HuH-7.5 (cell line): ENCODE data around the gene CROCC.
A peak's percentile ranks its signal among the peaks of the same experiment; 100 is the strongest.
"Not testable (repeated sequence)": the region's sequence is repeated elsewhere in the genome, so short reads cannot be mapped to it uniquely, and the experiment has no call there.

Experiments
- DNase-seq: peaks from one replicate; pipeline ENCODE4 v3.0.0; 2011; ENCODE audit warnings: low spot score

The CROCC gene

DNA sequence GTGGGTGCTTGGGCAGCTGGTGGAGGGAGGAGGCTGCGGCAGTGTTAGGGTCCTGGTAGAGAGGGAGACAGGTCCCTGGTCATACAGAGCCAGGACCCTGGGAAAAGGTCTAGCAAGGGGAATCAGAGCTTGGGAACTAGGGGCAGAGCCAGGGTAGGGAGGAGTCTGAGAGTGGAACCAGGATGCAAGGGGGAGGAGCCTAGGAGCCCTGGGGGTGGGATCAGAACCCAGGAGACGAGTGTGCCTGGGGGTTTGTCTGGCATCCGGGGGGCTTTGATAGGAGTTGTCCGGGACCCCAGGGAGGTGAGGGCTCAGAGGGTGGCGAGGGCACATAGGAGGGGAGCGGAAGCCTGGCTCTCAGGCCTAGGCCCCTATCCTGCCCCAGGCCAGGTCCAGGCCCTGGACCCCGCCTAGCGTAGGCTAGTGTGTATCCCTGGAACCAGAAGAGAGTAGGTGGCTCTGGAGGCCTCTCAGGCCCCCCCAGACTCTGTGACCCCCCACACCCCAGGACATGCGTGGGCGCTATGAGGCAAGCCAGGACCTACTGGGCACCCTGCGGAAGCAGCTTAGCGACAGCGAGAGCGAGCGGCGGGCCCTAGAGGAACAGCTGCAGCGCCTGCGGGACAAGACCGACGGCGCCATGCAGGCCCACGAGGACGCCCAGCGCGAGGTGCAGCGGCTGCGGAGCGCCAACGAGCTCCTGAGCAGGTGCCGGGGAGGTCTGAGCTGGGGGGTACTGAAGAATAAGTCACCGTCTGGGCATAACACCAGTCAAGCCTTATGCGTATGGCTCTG lies 17.9 kb downstream of the CROCC start:
- not testable (repeated sequence) for DNase-seq

DNA sequence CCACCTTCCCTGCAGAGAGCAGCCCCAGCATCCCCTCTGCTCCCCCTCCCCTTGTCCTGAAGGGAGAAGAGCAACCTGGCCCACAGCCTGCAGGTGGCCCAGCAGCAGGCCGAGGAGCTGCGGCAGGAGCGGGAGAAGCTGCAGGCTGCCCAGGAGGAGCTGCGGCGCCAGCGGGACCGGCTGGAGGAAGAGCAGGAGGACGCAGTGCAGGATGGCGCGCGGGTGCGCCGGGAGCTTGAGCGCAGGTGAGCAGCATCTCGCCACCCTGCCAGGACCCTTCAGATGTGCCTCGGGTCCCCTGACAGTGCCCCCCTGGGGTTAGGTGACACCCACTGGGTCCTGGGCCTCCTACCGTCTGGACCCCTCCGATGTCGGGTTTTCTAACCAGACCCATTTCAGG lies 22.3 kb downstream of the CROCC start:
- no peak for DNase-seq

DNA sequence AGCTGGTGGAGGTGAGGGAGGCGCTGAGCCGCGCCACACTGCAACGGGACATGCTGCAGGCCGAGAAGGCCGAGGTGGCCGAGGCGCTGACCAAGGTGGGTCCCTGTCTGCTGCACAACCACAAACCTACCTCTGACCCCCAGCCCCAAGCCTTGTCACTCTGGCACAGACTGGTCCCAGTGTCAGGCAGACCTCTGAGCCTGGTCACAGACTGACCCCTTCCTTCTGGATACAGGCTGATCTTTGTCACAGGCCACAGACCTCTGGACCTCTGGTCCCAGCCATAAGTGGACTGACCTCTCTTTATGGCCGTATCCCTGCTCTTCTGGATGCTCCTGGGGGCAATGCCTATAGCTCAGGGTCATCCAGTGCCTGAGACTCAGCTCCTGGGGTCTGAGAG lies 23.8 kb downstream of the CROCC start:
- not testable (repeated sequence) for DNase-seq

DNA sequence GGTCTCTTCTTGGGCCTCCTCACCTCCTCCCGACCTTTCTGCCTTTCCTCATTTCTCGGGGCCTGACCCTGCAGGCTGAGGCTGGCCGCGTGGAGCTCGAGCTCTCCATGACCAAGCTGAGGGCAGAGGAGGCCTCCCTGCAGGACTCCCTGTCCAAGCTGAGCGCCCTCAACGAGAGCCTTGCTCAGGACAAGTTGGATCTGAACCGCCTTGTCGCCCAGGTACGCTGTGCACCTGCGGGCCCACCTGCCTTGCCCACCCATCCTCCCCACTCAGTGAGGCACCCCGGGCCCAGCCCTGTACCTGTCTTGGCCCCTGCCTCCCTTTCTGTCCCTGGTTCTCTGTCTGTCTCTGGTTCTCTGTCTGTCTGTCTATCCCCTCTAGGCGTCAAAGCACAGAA lies 24.5 kb downstream of the CROCC start:
- not testable (repeated sequence) for DNase-seq

DNA sequence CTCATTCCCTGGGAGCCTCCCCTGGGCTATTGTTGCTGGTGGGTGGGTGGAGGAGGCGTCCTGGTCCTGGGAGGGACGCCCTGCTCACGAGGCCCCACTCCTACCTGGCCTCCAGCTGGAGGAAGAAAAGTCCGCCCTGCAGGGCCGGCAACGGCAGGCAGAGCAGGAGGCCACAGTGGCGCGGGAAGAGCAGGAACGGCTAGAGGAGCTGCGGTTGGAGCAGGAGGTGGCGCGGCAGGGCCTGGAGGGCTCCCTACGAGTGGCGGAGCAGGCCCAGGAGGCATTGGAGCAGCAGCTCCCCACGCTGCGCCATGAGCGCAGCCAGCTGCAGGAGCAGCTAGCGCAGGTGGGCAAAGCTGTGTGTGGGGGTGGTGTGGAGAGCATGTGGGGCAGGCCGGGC lies 24.9 kb downstream of the CROCC start:
- DNase-seq, result no peak

DNA sequence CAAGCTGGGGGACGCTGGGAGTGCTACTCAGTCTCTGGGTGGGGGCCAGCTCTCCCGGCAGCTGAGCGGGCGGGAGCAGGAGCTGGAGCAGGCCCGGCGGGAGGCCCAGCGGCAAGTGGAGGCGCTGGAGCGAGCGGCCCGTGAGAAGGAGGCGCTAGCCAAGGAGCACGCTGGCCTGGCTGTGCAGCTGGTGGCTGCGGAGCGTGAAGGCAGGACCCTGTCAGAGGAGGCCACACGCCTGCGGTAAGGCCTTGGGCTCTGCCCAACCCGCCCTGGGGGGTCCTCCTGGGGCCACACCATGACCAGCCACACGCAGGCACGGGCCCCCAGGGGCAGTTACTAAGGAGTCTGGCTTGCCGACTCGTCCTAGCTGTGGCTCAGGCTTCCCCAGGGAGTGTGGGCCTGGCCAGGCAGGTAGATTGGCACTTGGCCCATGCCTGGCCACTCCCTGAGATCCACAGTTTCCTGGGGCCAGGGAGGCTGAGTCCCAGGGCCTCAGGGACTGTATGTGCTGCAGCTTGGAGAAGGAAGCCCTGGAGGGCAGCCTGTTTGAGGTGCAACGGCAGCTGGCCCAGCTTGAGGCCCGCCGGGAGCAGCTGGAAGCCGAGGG lies 26.7 kb downstream of the CROCC start:
- not testable (repeated sequence) for DNase-seq

DNA sequence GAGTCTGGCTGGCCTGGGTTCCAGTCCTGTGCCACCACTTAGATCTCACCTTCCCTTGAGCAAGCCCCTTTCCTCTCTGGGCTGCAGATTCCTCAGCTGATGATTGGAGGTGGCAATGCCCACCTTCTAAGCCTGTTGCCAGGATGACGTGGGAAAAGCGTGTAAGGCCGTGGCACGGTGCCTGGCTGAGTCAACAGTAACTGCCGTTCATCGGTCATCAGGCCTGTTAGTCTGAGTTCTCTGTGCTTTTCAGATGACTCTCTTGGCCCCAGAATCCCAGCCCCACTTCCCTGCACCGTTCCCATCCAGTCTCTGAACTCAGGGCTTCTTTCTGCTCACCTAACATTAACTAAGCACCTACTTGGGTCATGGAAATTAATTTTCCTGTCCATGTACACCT lies 27.3 kb downstream of the CROCC start:
- DNase-seq, result not testable (repeated sequence)

DNA sequence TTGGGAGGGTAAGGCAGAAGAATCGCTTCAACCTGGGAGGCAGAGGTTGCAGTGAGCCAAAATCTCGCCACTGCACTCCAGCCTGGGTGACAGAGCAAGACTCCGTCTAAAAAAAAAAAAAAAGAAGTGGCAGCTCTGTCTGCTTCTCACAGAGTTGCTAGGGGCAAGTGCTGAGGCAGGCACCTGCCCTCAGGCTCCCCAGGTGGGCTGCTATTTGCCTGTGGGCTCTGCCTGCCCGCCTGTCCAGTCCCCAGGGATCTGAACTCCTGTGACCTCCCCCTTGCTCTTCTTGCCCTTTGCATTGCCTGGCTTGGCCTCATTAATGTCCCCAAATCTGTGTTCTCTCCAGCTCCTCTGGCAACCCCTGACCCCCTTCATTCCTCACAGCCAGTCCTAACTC lies 30.6 kb downstream of the CROCC start:
- not testable (repeated sequence) for DNase-seq

DNA sequence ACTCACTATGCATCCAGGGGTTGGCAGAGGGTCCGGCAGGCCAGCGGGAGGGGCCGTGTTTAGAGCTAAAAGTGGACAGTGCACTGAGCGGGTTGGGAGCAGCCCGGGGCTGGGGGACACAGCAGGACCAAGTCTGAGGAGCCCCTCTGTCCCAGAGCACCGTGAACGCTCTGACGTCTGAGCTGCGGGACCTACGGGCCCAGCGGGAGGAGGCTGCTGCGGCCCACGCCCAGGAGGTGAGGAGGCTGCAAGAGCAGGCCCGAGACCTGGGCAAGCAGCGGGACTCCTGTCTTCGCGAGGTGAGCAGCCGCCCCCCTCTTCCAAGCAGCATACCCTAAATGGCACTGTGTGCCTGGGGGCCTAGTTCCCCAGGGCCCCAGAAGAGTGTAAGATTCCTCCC lies 32.8 kb downstream of the CROCC start:
- no peak for DNase-seq

DNA sequence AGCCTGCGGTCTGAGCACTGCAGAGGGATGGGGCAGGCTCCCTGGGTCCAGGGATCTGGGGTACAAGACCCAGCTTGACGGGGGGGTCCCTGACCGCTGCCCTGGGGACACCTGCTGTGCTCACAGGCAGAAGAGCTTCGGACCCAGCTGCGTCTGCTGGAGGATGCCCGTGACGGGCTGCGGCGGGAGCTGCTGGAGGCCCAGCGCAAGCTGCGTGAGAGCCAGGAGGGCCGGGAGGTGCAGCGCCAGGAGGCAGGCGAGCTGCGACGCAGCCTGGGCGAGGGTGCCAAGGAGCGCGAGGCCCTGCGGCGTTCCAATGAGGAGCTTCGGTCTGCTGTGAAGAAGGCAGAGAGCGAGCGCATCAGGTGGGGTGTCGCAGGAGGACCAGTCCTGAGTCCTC lies 33.5 kb downstream of the CROCC start:
- no peak for DNase-seq

DNA sequence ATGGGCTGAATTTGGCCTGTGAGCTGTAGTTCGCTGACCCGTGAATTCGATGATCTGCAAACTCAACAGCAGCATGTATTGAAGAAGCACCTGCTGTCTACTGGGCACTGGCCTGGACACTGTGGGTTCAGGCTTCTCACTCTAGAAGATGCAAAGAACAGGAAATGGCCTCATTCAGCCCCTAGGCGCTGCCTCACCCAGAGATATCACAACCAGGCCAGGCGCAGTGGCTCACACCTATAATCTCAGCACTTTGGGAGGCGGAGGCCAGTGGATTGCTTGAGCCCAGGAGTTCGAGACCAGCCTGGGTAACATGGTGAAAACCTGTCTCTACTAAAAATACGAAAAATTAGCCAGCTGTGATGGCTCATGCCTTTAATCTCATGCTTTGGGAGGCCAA lies 35.0 kb downstream of the CROCC start:
- no peak for DNase-seq

DNA sequence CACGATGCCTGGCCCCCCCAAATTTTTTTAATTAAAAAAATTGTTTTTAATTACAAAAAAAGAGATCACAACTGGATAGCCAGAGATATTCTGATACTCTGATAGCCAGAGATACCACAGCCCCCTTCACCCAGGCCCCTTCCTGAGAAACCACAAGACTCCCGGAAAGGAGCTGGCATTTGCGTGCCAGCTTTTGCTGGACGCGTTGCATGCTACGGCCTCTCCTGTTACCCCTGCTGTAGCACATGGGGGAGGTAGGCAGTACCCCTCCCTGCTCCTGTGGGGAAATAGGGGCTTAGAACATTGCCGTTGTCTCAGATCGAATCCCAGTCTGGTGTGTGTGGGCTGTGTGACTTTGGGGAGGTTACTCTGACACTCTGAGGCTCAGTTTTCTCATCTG lies 36.0 kb downstream of the CROCC start:
- no peak for DNase-seq

DNA sequence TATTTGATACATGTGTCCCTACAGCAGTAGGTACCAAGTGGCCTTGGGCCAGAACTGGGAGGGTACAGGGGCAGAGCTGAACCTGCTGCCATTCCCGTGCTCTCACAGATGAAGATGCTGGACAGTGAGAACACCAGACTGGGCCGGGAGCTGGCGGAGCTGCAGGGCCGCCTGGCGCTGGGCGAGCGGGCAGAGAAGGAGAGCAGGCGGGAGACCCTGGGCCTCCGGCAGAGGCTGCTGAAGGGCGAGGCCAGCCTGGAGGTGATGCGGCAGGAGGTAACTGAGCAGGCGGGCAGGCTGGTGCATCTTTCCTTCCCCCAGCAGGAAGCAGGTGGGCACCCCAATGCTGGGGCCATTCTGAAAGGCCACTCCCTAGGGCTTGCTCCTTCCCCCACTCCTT lies 36.7 kb downstream of the CROCC start:
- no peak for DNase-seq

DNA sequence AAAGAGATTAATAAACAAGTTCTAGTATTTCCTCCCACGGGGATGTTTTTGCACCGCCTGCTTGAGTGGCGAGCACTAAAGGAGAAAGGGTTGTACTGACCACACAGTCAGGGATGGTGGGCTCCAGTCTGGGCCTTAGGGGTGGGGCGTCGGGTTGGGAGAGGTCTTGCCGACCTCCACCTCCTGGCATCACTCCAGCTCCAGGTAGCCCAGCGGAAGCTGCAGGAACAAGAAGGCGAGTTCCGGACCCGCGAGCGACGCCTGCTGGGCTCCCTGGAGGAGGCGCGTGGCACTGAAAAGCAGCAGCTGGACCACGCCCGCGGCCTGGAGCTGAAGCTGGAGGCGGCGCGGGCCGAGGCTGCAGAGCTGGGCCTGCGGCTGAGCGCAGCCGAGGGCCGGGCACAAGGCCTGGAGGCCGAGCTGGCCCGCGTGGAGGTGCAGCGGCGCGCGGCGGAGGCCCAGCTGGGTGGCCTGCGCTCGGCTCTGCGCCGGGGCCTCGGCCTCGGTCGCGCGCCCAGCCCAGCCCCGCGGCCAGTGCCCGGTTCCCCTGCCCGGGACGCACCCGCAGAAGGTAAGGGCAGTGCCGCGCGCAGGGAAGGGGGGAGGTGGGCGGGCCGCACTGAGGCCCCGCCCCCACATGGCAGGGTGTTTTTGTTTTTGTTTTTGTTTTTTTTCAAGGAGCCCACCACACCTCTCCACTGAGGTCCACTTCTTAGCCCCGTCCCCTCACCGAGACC lies 39.0 kb downstream of the CROCC start:
- peak; percentile 84 for DNase-seq

DNA sequence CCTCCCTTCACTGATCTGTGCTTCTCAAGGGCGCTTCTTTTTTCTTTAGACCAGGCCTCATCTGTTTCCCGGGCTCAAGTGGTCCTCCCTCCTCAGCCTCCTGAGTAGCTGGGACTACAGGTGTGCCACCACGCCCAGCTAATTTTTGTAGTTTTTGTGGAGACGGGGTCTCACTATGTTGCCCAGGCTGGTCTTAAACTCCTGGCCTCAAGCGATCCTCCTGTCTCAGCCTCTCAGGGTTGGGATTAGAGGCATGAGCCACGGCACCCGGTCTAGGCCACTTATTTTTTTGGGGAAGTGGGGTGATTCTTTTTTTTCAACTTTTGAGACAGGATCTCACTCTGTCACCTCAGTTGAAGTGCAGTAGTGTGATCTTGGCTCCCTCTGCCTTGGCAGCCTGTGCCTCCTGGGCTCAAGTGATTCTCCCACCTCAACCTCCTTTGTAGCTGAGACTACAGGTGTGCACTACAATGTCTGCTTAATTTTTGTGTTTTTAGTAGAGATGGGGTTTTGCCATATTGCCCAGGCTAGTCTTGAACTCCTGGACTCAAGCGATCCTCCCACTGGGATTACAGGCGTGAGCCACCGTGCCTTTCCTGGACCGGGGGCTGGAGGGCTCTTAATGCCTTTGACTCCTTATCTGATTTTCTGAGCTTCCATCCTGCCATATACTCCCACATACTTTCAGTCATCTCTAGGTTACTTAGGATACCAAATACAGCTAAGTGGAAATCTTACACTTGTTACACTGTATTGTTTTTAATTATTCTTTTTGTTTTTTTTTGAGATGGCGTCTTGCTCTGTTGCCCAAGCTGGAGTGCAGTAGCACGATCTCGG lies 39.8 kb downstream of the CROCC start:
- DNase-seq, result no peak

DNA sequence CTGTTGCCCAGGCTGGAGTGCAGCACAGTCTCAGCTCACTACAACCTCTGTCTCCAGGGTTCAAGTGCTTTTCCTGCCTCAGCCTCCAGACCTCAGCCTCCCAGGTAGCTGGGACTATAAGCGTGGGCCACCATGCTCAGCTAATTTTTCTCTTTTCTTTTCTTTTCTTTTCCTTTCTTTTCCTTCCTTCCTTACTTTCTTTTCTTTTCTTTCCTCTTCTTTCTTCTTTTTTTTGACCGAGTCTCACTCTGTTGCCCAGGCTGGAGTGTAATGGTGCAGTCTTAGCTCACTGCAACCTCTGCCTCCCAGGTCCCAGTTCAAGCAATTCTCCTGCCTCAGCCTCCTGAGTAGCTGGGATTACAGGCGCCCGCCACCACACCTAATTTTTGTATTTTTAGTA lies 42.4 kb downstream of the CROCC start:
- not testable (repeated sequence) for DNase-seq

DNA sequence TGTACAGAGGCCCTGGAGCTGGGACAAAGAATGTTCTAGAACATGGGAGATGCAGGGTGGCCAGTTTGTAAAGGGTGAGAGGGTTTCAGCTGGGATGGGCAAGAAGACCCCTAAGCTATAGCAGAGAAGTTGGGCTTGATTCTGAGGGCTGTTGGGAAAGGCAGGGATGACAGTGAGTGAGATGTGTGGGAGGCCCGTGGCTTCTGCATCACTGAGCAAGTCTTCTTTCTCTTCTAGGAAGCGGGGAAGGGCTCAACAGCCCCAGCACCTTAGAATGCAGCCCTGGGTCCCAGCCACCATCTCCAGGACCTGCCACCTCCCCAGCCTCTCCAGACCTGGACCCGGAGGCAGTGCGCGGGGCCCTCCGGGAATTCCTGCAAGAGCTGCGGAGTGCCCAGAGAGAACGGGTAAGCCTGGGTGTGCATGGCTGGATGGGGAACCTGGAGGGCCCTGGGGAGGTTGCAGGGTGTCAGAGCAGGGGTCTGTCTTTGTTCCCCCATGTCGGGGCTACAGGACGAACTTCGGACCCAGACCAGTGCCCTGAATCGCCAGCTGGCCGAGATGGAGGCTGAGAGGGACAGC lies 43.8 kb downstream of the CROCC start:
- no peak for DNase-seq

DNA sequence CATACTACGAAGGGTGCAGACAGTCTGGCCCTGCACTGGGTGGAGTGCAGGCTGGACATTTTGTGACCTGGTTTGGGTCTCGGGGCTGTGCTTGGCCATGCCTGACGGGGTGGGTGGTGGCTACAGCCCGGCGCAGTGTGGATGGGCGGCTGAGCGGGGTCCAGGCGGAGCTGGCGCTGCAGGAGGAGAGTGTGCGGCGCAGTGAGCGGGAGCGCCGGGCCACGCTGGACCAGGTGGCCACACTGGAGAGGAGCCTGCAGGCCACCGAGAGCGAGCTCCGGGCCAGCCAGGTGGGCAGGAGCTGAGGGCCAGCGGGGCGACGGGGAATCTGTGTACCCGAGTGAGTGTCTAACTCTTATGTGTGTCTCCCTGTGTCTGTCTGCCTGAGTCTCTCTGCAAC lies 44.6 kb downstream of the CROCC start:
- DNase-seq, result no peak

DNA sequence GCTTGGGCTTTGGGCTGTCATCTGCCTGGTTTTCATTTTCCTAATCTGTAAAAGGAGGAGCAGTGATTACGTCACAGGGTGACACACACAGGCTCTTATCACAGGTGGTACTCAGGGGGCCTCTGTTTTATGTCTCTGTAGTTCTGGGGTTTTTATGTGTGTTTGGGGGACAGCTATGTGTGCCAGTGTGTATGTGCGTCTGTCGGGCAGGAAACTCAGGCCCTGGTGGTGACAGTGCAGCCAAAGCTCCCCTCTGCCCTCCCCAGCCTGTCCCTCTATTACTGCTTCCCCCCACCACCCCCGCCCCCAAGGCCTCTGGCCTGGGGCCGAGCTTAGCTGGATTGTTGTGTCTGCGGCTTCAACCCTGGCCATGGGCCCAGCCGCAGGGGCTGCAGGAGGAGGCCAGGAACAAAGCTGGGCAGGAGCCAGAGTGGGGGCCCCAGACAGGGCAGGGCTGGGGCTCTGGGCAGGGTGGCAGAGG lies 45.4 kb downstream of the CROCC start:
- DNase-seq, result no peak

DNA sequence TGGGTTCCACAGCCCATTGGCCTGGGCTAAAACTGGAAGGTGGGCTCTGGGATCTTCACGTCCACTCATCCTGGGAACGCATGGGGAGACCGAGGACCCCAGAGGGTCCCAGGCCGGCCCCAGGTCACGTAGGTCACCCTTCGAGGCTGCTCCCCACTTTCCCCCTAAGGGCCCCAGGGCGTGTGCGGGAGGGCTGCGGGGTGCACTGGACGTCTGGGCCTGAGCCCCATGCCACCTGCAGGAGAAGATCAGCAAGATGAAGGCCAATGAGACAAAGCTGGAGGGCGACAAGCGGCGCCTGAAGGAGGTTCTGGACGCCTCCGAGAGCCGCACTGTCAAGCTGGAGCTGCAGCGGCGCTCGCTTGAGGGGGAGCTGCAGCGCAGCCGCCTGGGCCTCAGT lies 46.2 kb downstream of the CROCC start:
- no peak for DNase-seq

DNA sequence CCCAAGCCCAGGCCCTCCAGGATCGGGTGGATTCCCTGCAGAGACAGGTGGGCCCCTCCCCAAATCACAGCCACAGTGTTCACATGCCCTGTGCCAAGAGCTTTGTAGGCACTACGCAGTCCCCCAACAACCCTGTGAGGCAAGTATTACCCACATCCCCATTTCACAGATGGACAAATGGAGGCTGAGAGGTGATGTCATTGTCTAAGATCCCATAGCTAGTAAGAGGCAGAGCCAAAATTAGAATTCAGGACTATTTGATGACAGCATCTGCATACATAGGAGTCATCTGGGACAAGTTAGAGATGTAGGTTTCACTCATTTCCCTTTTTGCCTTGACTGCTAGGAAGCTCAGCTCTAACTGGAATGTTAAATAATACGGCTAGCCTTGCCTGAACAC lies 46.6 kb downstream of the CROCC start:
- no peak for DNase-seq
